ENCODE data around the gene TNFSF15.

GRCh38 chr9:114774524-114774923, 31.3 kb downstream of the TNFSF15 start:
- TF ChIP-seq, protein P1, sequence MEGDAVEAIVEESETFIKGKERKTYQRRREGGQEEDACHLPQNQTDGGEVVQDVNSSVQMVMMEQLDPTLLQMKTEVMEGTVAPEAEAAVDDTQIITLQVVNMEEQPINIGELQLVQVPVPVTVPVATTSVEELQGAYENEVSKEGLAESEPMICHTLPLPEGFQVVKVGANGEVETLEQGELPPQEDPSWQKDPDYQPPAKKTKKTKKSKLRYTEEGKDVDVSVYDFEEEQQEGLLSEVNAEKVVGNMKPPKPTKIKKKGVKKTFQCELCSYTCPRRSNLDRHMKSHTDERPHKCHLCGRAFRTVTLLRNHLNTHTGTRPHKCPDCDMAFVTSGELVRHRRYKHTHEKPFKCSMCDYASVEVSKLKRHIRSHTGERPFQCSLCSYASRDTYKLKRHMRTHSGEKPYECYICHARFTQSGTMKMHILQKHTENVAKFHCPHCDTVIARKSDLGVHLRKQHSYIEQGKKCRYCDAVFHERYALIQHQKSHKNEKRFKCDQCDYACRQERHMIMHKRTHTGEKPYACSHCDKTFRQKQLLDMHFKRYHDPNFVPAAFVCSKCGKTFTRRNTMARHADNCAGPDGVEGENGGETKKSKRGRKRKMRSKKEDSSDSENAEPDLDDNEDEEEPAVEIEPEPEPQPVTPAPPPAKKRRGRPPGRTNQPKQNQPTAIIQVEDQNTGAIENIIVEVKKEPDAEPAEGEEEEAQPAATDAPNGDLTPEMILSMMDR (IDR thresholded peaks at IDR 0.05): no peak
- no peak for TF ChIP-seq EZH2 (IDR thresholded peaks at IDR 0.05; ENCODE audit: borderline replicate concordance, insufficient read depth, low read depth, low read length, poor library complexity, severe bottlenecking)
